ENCODE data around the gene BLM. TPM values are rescaled to one million over a fixed set of nuclear protein-coding genes. Genes with fewer than 3 reads are reported as not detected.
A peak's percentile ranks its signal among the peaks of the same experiment; 100 is the strongest.

BLM gene
- total and polyA plus RNA-seq, 10 of the 15 experiments (the other 5 are each of a cell fraction or from before 2014, with no cell fraction given) = 23.0 to 68.4 (median 43.9) TPM

DNA sequence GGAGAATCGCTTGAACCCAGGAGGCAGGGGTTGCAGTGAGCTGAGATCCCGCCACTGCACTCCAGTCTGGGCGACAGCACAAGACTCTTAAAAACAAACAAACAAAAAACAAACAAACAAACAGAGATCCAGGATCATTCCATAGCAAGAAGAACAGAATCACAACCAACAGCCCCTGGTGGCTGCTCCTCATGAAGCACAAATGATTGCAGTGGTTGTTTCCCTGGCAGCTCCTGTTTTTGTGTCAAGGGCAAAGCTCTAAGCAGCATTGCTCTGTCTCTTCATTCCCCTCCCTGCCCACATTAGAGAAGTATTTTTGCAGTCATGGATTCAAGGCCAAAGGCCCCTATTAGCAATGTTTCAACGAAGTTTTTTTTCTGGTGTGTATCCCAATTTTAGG, 25.8 kb upstream of the BLM start:
- H3K4me2 ChIP-seq (ENCODE audit: control insufficient read depth, insufficient read depth) = 0 out of 2 replicates have a peak overlapping the region, but pooled peaks have one; percentile 50
- TF ChIP-seq, protein P1, sequence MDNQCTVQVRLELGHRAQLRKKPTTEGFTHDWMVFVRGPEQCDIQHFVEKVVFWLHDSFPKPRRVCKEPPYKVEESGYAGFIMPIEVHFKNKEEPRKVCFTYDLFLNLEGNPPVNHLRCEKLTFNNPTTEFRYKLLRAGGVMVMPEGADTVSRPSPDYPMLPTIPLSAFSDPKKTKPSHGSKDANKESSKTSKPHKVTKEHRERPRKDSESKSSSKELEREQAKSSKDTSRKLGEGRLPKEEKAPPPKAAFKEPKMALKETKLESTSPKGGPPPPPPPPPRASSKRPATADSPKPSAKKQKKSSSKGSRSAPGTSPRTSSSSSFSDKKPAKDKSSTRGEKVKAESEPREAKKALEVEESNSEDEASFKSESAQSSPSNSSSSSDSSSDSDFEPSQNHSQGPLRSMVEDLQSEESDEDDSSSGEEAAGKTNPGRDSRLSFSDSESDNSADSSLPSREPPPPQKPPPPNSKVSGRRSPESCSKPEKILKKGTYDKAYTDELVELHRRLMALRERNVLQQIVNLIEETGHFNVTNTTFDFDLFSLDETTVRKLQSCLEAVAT (IDR thresholded peaks at IDR 0.05) = 0 out of 2 replicates have a peak, but pooled peaks have one; percentile 19
- no peak for TF ChIP-seq SP1 (IDR thresholded peaks at IDR 0.05; ENCODE audit: low read depth, low read length)
- TF ChIP-seq, protein P2, sequence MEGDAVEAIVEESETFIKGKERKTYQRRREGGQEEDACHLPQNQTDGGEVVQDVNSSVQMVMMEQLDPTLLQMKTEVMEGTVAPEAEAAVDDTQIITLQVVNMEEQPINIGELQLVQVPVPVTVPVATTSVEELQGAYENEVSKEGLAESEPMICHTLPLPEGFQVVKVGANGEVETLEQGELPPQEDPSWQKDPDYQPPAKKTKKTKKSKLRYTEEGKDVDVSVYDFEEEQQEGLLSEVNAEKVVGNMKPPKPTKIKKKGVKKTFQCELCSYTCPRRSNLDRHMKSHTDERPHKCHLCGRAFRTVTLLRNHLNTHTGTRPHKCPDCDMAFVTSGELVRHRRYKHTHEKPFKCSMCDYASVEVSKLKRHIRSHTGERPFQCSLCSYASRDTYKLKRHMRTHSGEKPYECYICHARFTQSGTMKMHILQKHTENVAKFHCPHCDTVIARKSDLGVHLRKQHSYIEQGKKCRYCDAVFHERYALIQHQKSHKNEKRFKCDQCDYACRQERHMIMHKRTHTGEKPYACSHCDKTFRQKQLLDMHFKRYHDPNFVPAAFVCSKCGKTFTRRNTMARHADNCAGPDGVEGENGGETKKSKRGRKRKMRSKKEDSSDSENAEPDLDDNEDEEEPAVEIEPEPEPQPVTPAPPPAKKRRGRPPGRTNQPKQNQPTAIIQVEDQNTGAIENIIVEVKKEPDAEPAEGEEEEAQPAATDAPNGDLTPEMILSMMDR (IDR thresholded peaks at IDR 0.05 in 2 of 3, conservative IDR thresholded peaks at IDR 0.05 in 1 of 3; ENCODE audit: control insufficient read depth in 2 of 3, extremely low read depth in 1 of 3, insufficient read depth in 1 of 3, low read depth in 3 of 3, low read length in 3 of 3) = peak in 2 of 3 experiments; percentile 15 to 18; a peak in 1 of 6 replicates
- H3K4me1 ChIP-seq (ENCODE audit: control insufficient read depth, insufficient read depth, low read length) = peaks cover 43% of the 10 kb centered on the region
- FAIRE-seq (no peak), ATAC-seq (no peak), DNase-seq (ENCODE audit: low read depth, low spot score) (no peak)
- H3K9ac ChIP-seq (ENCODE audit: control insufficient read depth, insufficient read depth, low read length) = peak overlapping the region; percentile 70
- H3K27me3 ChIP-seq (replicated peaks in 1 of 2; ENCODE audit: control insufficient read depth in 2 of 2, insufficient read depth in 2 of 2, low read length in 1 of 2) = no peaks in the 10 kb centered on the region
- peak overlapping the region; percentile 99 for H3K27ac ChIP-seq (ENCODE audit: control insufficient read depth, insufficient read depth)
- RAD21 ChIA-PET (ENCODE audit: unreplicated experiment) = interaction anchor here (1.0 to 4.5 kb wide), 9 partner anchors 25 to 372 kb away, joined by 3 to 48 read pairs (median 5); no protein-coding TSS in a partner anchor
- CTCF ChIA-PET = interaction anchor here (0.7 to 8.6 kb wide), 7 partner anchors 25 to 240 kb away, joined by 3 to 112 read pairs (median 13); partner anchors contain the start of gene HDDC3
- intact Hi-C loops (cut with micrococcal nuclease; ENCODE audit: unreplicated experiment) = loop anchor here (5.0 to 10.0 kb wide), 3 partner anchors 94 to 367 kb away; partner anchors contain the start of gene CRTC3
- no TSS peak for BruUV-seq (replicated peaks)
- H2AFZ ChIP-seq (ENCODE audit: control insufficient read depth, low read depth, low read length) = no peak overlapping the region
- POLR2A ChIA-PET = interaction anchor here (1.0 to 5.2 kb wide), 5 partner anchors 18 to 43 kb away, joined by 3 to 23 read pairs (median 6); no protein-coding TSS in a partner anchor
- H3K79me2 ChIP-seq (ENCODE audit: control insufficient read depth, insufficient read depth, low read length) = no peaks in the 10 kb centered on the region
- H3K4me3 ChIP-seq = no peak overlapping the region
- 81% methylated on average over 4 of the region's 4 CpGs for WGBS (ENCODE audit: insufficient coverage, insufficient replicate concordance, low lambda C conversion rate, missing lambda C conversion rate)
- in situ Hi-C loops (cut with MboI) = loop anchor here (5.0 kb wide), 1 partner anchor 34 kb away; no protein-coding TSS in a partner anchor
- SMC1A ChIA-PET (ENCODE audit: uncharacterized antibody, unreplicated experiment) = interaction anchor here (0.7 to 3.3 kb wide), 11 partner anchors 14 to 243 kb away, joined by 3 to 39 read pairs (median 5); partner anchors contain the start of gene UNC45A
- no peaks in the 10 kb centered on the region for H4K20me1 ChIP-seq (ENCODE audit: control insufficient read depth, insufficient read depth)
- H3K36me3 ChIP-seq (ENCODE audit: control insufficient read depth in 2 of 2, insufficient read depth in 2 of 2, low read length in 1 of 2) = no peaks in the 10 kb centered on the region
- no peaks in the 10 kb centered on the region; the same call in 2 of the 3 replicates for H3K9me3 ChIP-seq (replicated peaks; ENCODE audit: control insufficient read depth, insufficient read depth, low read length)

All from GM12878 (cell line).